Middle frontal gyrus (tissue), 1 donor: ENCODE measurements around the gene PACSIN1.
A peak's percentile ranks its signal among the peaks of the same experiment; 100 is the strongest.
"Not testable (repeated sequence)": the region's sequence is repeated elsewhere in the genome, so short reads cannot be mapped to it uniquely, and the experiment has no call there.

Source experiments
- DNase-seq: peaks from one replicate; pipeline ENCODE4 v3.0.0-alpha.2; 2015; ENCODE audit warnings: low spot score; ENCODE audit errors: extremely low spot score

The PACSIN1 gene

GRCh38 chr6:34484899-34485298 is 19.0 kb downstream of the PACSIN1 start:
- DNase-seq = no peak

DNA sequence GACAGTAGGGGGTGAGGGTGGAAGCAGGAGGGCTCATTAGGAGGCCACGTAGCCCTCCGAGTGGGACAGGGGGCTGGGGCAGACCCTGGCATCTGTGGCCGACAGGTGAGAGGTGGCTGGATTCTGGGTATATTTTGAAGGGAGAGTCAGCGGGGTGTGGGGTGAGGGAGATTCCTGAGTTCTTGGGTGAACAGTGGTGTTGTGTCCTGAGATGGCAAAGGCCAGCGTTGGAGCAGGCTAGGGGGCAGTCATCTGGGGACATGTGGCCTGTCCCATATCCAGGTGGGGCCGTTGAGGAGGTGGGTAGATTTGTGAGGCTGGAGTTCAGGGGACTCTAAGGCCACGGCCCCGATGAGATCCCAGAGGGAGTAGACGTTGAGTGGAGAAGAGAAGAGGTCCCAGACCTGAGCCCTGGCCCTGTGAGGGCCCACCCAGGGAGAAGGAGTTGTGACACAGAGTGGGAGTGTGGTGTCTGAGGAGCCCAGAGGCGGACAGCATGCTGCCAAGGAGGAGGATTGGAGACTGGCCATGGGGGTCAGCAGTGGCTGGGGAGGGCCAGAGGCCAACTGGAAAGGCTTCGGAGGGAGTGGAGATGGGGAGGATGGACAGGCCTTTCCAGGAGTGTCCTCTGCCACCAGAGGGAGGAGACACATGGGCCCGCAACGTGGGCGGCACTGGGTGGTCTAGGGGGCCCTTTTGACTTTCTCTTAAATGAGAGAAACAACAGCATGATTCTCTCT is 19.6 kb downstream of the PACSIN1 start:
- no peak for DNase-seq

- DNase-seq = no peak
These were observed 20.3 kb downstream of the PACSIN1 start for GRCh38 chr6:34486106-34486740.

GRCh38 chr6:34486886-34487285 is 21.0 kb downstream of the PACSIN1 start:
- not testable (repeated sequence) for DNase-seq

DNA sequence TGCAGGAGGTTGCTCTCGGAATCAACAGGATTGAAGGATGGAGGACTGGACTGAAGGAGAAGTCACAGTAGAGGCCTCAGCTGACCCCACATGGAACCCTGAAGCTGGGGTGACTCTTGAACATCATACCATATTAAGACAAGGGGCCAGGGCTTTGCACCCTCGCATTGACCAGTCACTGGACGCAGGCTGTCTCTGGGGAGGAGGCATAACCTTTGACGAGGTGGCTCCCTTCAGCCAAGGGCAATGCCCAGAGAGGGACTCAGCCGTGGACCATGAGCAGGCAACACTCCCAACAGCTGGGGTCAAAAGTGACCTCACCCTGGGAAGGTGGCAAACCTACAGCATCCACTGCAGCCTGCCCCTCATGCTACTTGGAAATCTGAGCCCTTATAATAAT is 21.7 kb downstream of the PACSIN1 start:
- DNase-seq = no peak

- no peak for DNase-seq
These were observed 23.4 kb downstream of the PACSIN1 start for GRCh38 chr6:34489207-34489805.

DNA sequence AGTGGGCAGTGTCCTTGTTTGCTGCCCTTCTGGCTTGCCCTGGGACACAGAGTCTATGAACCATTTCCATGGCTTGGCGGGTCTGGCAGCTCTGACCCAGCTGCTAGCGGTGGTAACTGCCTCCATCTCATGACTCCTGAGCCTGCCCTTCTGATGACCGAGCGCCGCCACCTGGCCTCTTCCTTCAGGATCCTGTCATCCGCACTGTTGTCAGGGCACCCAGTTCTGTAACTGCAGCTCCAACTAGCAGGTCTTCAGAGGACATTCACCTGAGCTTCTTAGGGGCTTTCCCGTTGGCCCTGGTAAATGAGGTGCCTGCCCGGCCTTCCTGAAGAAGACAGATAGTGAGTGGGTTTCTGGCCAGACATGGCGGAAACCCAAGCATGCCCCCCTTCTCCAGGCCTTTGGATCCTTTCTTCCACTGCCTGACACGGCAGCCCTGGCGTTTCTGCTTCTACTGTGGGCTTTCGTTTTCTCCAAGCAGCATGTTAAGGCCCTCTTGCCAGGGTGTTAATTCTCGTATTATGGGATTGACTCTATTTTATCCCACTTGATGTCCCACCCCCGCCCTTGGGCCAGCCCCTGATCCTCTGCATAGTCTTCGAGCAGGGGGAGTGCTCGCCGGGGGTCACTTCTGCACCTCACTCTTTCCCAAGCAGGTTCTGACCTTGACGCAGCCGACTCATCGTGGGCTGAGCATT is 24.7 kb downstream of the PACSIN1 start:
- DNase-seq = no peak

GRCh38 chr6:34491091-34491430 is 25.2 kb downstream of the PACSIN1 start:
- no peak for DNase-seq

GRCh38 chr6:34493344-34493743 is 27.5 kb downstream of the PACSIN1 start:
- no peak for DNase-seq

GRCh38 chr6:34494973-34495372 is 29.1 kb downstream of the PACSIN1 start:
- peak; percentile 21 for DNase-seq

GRCh38 chr6:34496103-34496685 is 30.3 kb downstream of the PACSIN1 start:
- DNase-seq = no peak

DNA sequence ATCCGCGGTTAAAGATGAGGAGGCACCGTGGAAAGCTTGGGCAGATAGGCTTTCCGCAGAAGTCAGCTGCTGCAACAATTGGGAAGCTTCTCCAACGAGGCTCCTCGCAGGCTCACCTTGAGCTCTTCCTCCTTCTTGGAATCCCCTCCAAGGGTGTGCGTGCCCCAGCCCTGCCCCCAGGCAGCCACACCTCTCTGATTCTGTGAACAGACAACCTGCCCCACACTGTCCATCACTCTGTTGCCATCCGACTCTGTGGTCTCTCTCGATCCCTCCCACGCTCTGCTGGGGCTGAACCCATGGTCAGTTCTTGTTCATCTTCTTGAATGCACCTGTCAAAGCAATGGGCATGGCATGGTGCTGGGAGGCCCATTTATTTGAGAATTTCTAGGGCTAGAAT is 31.5 kb downstream of the PACSIN1 start:
- DNase-seq = no peak

DNA sequence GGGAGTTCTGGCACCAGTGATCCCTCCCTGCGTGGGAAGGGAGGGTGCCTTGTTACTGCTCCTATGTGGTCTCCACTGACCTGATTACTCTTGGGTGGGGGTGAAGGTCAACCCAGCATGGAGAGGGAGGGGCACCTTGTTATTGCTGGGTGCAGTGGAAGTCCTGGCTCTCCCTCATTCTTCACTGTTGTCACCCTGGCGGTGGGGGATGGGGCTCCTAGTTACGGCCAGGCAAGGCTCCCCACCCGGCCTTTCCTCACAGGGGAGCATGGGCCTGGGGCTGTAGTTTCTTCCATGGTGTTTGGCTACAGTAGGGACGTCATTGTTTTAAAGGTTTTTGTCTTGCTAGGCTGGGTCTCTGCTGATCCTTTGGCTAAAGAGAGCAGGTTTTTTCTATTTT is 40.8 kb downstream of the PACSIN1 start:
- no peak for DNase-seq

GRCh38 chr6:34508425-34508824 is 42.5 kb downstream of the PACSIN1 start:
- no peak for DNase-seq

DNA sequence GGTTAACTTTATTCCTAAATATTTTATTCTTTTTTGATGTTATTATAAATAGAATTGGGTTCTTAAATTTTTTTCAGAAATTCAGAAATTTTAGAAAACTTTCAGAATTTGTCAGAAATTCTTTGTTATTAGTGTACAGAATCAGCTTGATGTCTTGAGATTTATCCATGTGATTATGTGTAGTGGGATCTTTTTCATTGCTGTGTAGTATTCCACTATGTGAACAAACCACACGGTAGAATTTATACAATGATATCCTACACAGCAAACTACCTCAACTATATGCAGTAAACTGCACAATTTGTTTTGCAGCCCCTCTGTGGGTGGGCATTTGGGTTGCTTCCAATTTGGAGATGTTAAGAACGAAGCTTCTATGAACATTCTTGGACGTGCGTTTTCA is 43.9 kb downstream of the PACSIN1 start:
- DNase-seq = no peak

DNA sequence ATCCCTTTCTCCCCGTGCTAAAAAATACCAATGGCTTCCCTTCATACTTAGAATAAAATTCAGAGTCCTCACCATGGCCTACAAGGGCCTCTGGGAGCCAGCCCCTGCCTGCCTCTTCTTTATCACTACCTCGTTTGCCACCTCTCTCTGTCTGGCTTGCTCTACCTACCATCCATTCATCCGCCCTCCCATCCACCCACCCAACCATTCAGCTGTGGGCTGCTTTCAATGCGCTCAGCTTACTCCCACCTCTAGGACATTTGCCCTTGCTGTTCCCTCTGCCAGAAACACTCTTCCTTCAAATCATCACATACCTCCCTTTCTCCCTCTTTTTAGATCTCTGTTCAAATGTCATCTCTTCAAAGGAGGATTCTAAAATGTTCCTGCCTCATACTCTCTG is 44.4 kb downstream of the PACSIN1 start:
- no peak for DNase-seq

- DNase-seq = peak; percentile 18
These were observed 45.5 kb downstream of the PACSIN1 start for GRCh38 chr6:34511214-34511914.

DNA sequence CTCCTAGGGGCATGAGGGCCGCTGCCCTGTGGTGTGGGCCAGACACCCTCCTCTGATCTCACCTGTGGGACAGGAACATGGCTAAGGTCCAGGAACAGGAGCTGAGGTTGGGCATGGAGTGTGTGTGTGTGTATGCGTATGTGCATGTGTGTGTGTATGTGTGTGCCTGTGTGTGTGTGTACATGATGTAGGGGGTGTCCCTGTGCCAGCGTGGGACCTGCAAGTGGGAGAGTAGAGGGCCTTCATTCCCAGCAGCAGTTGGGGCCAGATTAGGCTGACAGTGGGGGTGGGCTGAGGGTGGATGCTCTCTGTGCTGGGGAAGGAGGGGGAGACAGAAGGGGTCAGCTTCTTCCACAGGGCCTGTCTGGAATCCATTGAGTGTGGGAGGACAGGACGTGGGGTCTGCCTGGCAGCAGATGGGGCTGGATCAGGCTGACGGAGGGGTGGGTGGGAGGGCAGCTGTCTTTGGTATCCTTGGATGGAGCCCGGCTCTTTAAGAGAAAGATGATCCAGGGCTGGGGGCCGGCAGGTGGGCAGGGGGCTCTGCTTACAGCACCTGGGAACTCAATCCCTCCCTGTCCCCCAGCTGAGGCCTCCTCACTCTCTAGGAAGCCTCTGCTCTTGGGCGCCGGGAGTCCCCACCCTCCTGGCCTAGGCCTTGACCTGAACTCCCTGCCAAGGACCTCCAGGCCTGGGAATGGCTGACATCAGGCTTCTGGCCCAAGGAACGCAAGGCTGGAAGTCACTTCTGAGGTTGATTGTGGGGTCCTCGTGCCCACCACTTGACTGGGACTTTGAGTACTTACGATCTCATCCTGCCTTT is 46.2 kb downstream of the PACSIN1 start:
- DNase-seq = no peak

- no peak for DNase-seq
These were observed 46.9 kb downstream of the PACSIN1 start for GRCh38 chr6:34512738-34513115.

GRCh38 chr6:34513646-34514045 is 47.8 kb downstream of the PACSIN1 start:
- DNase-seq = no peak
